Measurements from ENCODE around the gene VEGFB.

- TF ChIP-seq, protein P1, sequence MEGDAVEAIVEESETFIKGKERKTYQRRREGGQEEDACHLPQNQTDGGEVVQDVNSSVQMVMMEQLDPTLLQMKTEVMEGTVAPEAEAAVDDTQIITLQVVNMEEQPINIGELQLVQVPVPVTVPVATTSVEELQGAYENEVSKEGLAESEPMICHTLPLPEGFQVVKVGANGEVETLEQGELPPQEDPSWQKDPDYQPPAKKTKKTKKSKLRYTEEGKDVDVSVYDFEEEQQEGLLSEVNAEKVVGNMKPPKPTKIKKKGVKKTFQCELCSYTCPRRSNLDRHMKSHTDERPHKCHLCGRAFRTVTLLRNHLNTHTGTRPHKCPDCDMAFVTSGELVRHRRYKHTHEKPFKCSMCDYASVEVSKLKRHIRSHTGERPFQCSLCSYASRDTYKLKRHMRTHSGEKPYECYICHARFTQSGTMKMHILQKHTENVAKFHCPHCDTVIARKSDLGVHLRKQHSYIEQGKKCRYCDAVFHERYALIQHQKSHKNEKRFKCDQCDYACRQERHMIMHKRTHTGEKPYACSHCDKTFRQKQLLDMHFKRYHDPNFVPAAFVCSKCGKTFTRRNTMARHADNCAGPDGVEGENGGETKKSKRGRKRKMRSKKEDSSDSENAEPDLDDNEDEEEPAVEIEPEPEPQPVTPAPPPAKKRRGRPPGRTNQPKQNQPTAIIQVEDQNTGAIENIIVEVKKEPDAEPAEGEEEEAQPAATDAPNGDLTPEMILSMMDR (IDR thresholded peaks at IDR 0.05 in 4 of 5, conservative IDR thresholded peaks at IDR 0.05 in 1 of 5): no peak
- TF ChIP-seq POLR2A (IDR thresholded peaks at IDR 0.05): no peak
Measured at GRCh38 chr11:64232967-64233315, 1.4 kb upstream of the VEGFB start.

Data from gastrocnemius medialis (tissue), 4 donors.